Fibroblast of lung (primary cell): ENCODE data around the gene ZNF556.

Source experiments
- EZH2 ChIP-seq: IDR thresholded peaks from 2 replicates; pipeline ENCODE4 v1.5.1; 2012; ENCODE audit warnings: low read length, control low read depth, mild to moderate bottlenecking; ENCODE audit errors: missing control alignments
- TF ChIP-seq, protein P1 (sequence below), 2 donors: IDR thresholded peaks in 1 of 2; conservative IDR thresholded peaks in 1 of 2; 1 replicate in 1 of 2; 2 replicates in 1 of 2; pipeline ENCODE4 v1.5.1; 2011 to 2012; ENCODE audit warnings: low read length in 2 of 2, control low read depth in 1 of 2, inconsistent platforms in 1 of 2, low read depth in 1 of 2, mild to moderate bottlenecking in 1 of 2

DNA sequence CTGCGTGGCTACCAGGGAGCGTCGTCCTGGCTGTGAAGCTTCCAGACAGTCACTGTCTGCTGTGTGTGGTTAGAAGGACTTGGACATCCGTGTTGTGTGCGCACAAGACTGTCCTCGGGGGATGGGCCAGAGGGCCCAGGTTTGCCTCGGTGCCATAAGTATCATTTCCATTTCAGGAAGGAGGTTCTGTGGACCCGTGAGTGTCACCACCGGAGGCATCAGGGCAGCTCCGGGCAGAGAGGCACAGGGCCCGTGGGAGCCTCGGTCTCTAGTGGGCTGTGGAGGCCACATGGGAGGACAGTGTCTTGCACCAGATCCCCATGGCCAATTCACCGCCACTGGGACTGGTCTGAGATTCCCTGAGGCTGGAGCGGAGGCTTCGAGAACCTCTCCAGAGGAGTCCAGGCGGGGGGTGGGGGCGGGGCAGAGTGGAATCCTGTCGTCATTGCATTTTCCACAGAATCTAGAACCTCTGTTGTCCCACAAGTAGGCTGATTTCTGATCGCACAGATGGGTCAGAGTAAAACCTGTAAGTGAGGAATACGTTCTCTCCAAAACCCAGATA, 39.6 kb downstream of the ZNF556 start:
- TF ChIP-seq, protein P1, sequence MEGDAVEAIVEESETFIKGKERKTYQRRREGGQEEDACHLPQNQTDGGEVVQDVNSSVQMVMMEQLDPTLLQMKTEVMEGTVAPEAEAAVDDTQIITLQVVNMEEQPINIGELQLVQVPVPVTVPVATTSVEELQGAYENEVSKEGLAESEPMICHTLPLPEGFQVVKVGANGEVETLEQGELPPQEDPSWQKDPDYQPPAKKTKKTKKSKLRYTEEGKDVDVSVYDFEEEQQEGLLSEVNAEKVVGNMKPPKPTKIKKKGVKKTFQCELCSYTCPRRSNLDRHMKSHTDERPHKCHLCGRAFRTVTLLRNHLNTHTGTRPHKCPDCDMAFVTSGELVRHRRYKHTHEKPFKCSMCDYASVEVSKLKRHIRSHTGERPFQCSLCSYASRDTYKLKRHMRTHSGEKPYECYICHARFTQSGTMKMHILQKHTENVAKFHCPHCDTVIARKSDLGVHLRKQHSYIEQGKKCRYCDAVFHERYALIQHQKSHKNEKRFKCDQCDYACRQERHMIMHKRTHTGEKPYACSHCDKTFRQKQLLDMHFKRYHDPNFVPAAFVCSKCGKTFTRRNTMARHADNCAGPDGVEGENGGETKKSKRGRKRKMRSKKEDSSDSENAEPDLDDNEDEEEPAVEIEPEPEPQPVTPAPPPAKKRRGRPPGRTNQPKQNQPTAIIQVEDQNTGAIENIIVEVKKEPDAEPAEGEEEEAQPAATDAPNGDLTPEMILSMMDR (conservative IDR thresholded peaks at IDR 0.05 in 1 of 2, IDR thresholded peaks at IDR 0.05 in 1 of 2; ENCODE audit: low read depth in 1 of 2, low read length in 2 of 2), result no peak
- no peak for TF ChIP-seq EZH2
